Omental fat pad (tissue), 4 donors: ENCODE data around the gene SOAT2. TPM values are rescaled to one million over a fixed set of nuclear protein-coding genes. Genes with fewer than 3 reads are reported as not detected.

Experiments used
- ATAC-seq: fragments of 150-250 bp; one replicate; pipeline ENCODE4 v1.9.1; 2016; ENCODE audit warnings: mild to moderate bottlenecking, moderate library complexity; ENCODE audit not compliant: low FRiP score
- DNase-seq: peaks from one replicate; pipeline ENCODE4 v3.0.0-alpha.2; 2019; ENCODE audit warnings: low spot score
- CTCF ChIP-seq, 3 donors: fragments of 450-650 bp; IDR thresholded peaks; one replicate each; pipeline ENCODE4 v1.5.1; 2016 to 2017; ENCODE audit warnings: antibody characterized with exemption in 3 of 3, mild to moderate bottlenecking in 3 of 3, moderate library complexity in 2 of 3
- total RNA-seq, 4 donors: library from RNA; depleted of rRNA; stranded (reverse); fragments of >200 nt; gene quantifications; one replicate each; pipeline ENCODE4 v1.1.0, GENCODE V29; 2016

SOAT2 gene
- total RNA-seq, 4 donors from 2014 or later, result not detected

GRCh38 chr12:53062977-53063707, 40.1 kb upstream of the SOAT2 start:
- DNase-seq (no peak), ATAC-seq (no peak)
- TF ChIP-seq CTCF (IDR thresholded peaks at IDR 0.05), result no peak

GRCh38 chr12:53063708-53064612, 39.3 kb upstream of the SOAT2 start:
- TF ChIP-seq CTCF (IDR thresholded peaks at IDR 0.05), result no peak
- ATAC-seq, result no peak
- peak; percentile 24 for DNase-seq

DNA sequence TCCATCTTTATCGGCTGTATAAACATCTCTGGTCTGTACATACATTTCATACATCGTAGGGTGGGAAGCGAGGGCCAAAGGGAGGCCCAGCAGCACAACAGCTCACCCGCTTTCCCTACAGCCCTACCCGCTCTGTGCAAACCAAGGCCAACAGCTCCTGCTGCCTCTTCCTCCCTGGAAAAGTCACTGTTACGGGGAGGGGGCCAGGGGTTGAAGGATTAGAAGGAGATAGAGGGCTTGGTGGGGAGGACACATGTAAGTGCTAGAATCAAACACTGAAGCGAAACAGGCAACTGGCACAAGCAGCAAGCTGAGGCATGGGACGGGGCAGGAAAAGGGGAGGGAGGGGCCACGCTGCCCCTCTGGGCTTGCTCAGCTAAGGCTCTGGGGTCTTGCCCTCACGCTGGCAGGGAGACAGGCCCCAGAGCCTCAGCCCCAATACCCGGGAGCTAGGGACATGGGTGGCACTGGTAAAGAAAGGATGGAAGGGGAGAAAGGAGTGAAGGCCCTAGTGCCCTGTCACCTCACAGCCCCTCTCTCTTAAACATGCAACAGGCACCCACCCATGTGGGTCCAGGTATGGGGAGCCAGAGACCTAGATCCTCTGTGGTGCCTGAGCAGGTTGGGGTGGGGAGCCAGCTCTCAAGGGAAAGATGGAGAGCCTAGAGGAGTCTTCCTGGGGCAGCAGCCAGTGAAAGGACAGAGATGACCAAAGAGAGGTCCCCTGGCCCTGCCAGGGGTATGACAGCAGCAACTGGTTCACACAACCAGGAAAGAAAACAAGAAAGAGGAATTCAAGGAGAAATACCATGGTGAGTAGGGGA, 38.5 kb upstream of the SOAT2 start:
- TF ChIP-seq CTCF (IDR thresholded peaks at IDR 0.05), result no peak
- ATAC-seq, result no peak
- DNase-seq, result no peak

DNA sequence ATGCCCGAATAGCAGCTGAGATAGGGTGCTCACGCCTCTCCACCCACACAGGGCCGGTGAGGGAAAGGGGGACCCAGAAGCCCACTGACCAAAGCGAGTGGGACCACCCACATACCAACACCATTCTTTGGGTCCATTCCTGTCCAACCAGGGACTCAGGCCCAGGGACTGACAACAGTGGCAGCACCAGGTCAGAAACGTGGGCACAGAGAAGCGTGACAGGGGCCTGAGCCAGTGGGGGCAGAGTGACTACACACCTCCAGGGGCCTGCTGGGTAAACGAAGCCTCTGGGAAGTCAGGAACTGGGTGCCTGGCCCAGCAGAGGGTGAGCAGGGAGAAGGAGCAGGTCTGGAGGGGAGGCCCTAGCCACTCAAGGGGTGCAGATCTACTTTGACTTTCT, 37.8 kb upstream of the SOAT2 start:
- DNase-seq (no peak), ATAC-seq (no peak)
- TF ChIP-seq CTCF (IDR thresholded peaks at IDR 0.05), result no peak

DNA sequence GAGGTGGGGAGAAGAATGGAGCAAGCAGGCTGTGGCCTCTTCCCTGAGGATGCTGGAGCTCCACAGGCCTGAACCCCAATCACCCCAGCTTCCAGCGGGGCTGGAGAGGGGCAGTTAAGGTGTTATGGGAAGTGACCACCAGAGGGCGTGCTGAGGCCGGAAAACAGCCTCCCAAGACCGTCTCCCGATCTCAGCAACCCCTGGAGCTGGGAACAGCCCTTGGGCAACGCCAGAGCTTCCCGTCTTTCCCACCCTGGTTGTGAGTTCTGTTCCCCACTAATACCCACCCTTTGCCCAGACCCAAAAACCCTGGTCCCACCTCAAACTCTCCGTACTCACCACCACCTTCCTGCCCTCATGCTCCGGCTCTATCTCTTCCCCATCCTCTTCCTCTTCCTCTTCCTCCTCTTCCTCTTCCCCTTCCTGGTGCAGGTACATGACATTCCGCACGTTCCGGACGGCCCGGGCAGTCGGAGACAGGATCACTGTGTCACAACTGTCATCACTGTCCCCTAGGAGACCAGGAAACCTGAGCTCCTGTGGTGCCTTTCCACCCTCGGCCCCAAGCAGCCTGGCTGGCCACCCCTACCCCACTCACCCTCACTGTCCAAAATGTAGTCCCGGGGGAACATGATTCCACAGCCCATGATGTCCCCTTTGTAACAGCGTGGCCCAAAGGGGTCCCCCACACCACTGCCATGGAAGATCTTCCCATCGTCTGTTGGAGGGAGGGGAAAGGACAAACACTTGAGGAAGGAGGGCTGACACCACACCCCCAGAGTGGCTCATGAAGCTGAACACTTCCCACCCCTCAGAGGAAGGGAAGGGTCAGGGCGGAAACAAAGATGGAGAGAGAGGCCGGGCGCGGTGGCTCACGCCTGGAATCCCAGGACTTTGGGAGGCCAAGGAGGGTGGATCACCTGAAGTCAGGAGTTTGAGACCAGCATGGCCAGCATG, 37.0 kb upstream of the SOAT2 start:
- peak in 2 of 3 donors; percentile 96 for TF ChIP-seq CTCF (IDR thresholded peaks at IDR 0.05)
- ATAC-seq (peak; percentile 54), DNase-seq (peak; percentile 72)
